Stimulated activated CD8-positive, alpha-beta memory T cell treated with anti-CD3 and anti-CD28 coated beads, Interleukin-12 subunit alpha, Interleukin-12 subunit beta, amount 100 ng/mL, for 24 hours (primary cell): ENCODE results near the gene COPS6.

Experiments
- DNase-seq: peaks from one replicate; pipeline ENCODE4 v3.0.0-alpha.2; 2020; ENCODE audit errors: extremely low read depth

Gene COPS6

GRCh38 chr7:100101016-100101862 lies 12.5 kb downstream of the COPS6 start, which contains the start of the genes AP4M1 and MCM7:
Gene AP4M1, plus strand, starts transcription at chr7:100101643. Its CDS starts 72 bp downstream, at chr7:100101715.
Gene MCM7, minus strand, starts transcription at chr7:100101397. Its CDS starts 103 bp downstream, at chr7:100101294.
- peak; percentile 94 for DNase-seq

DNA sequence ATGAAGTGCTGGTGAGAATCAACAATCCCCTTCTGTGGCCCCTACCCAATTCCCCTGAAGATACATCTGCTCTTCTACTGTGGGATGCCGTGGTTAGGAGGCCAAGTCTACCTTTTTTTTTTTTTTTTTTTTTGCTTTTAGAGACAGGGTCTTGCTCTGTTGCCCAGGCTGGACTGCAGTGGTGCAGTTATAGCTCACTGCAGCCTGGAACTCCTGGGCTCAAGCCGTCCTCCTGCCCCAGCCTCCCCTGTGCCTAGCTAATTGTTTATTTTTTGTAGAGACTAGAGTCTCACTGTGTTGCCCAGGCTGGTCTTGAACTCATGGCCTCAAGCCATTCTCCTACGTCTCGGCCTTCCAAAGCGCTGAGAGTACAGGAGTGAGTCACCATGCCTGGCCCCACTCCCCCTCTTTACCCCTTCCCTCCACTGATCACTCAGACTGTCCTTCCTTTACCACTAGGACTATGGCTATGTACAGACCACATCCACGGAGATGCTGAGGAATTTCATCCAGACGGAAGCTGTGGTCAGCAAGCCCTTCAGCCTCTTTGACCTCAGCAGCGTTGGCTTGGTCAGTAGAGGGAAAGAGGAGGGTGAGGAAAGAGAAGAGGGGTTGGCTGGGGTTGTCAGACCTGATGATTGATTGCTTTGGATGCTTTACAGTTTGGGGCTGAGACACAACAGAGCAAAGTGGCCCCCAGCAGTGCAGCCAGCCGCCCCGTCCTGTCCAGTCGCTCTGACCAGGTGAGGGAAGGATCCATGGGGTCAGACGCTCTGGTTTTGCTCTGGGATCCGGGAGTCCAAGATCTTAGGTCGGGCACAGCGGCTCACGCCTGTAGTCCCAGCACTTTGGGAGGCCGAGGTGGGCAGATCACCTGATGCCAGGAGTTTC lies 14.4 kb downstream of the COPS6 start:
- DNase-seq, result no peak

GRCh38 chr7:100105534-100105933 lies 16.8 kb downstream of the COPS6 start:
- no peak for DNase-seq

- DNase-seq, result no peak
Observed at GRCh38 chr7:100106633-100107032, 17.9 kb downstream of the COPS6 start.

DNA sequence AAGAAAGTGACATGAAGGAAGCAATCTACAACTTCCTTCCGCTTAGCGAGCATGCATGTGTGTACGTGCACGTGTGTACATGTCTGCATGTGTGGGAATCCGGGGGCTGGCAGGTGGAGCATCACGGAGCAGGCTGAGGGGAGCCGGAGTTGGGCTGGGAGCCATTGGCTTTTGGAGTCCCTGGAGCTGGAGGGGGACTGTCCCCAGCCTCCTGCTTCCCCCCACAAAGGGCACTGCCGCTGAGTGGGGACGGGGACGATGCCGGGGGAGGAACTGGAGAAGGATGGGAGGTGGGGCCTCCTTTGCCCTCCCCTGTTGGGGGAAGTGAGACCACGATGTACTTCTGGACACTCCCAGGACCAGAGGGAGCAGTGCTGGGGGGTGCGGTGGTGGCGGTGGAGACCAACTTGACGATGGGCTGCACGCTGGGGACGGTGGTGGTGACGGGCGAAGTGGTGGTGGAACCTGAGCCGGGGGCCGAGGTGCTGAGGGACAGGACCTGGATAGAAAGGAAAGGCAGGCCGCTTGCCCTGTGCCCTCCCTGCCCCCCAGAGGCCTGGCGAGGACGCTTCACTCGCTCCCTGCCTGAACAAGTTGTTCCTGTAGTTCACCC lies 18.5 kb downstream of the COPS6 start:
- no peak for DNase-seq

DNA sequence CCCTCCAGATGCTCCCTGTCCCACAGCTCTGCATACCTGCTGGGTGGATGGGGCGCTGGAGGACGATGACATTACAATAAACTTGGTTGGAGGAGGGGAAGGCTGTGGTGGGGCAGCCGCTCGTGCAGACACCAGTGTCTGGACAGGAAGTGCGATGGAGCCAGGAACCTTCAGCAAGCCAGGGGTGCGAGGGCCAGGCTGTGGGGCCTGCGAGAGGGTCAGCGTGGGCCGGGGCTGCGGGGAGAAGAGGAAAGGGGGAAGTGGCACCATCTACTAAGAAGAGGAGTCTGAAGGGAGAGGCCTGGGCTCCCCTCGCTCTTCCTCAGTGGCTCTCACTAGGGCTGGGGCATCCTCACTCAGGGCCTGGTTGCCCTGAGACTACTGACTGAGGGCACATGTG lies 19.1 kb downstream of the COPS6 start:
- no peak for DNase-seq

DNA sequence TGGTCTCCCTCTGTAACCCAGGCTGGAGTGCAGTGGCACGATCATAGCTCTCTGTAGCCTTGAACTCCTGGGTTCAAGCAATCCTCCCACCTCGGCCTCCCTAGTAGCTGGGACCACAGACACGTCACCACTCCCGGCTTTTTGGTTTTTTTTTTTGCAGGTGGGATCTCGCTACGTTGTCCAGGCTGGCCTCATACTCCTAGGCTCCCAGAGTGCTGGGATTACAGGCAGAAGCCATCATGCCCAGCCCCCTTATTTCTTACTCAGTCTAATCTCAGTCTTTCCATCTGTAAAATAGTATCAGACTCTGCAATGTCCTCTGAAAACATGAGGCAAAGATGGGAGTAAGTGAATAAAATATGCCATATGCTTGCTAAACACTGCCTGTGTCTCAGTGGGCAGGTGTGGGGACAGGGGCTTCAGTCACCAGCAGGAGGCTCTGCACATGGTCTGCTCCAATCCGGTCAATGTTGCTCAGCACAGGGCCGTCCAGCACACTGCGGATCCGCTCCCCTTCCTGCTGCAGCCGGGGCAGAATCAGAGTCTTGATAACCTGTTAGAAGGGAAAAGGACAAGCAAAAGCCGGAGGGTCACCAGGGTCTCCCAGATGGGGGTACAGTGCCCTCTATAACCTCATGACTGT lies 20.9 kb downstream of the COPS6 start:
- no peak for DNase-seq

DNA sequence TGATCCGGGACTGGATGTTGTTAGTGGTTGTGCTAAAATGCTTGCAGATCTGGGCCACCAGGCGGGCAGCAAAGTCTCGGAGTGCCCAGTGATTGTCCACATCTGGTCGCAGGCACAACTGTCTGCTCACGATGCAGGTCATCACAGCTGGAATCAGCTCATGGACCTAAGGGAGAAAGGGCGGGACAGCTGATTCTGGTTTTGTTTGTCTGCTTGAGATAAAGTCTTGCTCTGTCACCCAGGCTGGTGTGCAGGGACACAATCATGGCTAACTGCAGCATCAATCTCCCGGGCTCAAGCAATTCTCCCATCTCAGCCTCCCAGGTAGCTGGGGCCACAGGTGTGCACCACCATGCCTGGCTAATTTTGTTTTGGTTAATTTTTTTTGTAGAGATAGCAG lies 22.4 kb downstream of the COPS6 start:
- DNase-seq, result no peak

- no peak for DNase-seq
Observed at GRCh38 chr7:100111914-100112313, 23.1 kb downstream of the COPS6 start.

- no peak for DNase-seq
Observed at GRCh38 chr7:100115026-100115425, 26.3 kb downstream of the COPS6 start.

GRCh38 chr7:100118388-100119071 lies 29.8 kb downstream of the COPS6 start:
- DNase-seq, result no peak

DNA sequence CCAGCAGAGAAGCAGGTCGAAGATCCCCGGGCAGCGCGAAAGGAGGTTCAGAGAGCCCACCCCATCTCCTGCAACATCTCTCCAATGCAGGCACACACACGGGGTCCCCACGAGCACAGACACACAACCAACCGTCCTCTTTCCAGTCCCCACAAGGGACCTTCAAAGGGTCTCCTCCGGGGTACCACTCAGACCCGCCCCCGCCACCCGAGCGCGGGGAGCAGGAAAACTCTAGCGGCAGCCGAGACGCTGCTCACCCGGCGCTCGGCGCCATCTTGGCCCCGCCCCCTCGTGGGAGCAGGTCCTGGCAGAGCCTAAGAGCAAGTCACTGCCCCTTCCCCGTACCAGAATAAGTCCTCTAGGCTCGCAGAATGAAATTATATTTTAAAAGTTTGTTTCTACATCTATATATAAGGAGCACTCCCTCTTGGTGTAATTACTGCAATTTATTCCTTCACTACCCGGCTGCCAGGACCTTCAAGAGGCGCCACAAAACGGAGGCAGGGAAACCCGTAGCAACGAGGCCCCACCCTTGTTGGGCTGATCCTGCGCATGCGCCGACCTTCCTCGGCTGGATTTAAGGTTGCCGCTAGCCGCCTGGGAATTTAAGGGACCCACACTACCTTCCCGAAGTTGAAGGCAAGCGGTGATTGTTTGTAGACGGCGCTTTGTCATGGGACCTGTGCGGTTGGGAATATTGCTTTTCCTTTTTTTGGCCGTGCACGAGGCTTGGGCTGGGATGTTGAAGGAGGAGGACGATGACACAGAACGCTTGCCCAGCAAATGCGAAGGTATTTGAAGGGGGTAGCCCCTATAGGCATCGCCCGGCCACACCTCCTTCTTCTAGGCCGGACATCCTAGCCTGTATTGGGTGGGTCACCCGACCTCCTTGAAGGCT lies 30.6 kb downstream of the COPS6 start, which contains the start of the genes CNPY4 and TAF6:
TSS of gene CNPY4 (plus strand) at position 563 of the 898 bp plus-strand sequence. CDS start at position 674, 111 bp downstream.
TSS of gene TAF6 (minus strand) at position 287 of the 898 bp plus-strand sequence. CDS start 5,149 bp downstream, outside the sequence.
- peak; percentile 89 for DNase-seq

DNA sequence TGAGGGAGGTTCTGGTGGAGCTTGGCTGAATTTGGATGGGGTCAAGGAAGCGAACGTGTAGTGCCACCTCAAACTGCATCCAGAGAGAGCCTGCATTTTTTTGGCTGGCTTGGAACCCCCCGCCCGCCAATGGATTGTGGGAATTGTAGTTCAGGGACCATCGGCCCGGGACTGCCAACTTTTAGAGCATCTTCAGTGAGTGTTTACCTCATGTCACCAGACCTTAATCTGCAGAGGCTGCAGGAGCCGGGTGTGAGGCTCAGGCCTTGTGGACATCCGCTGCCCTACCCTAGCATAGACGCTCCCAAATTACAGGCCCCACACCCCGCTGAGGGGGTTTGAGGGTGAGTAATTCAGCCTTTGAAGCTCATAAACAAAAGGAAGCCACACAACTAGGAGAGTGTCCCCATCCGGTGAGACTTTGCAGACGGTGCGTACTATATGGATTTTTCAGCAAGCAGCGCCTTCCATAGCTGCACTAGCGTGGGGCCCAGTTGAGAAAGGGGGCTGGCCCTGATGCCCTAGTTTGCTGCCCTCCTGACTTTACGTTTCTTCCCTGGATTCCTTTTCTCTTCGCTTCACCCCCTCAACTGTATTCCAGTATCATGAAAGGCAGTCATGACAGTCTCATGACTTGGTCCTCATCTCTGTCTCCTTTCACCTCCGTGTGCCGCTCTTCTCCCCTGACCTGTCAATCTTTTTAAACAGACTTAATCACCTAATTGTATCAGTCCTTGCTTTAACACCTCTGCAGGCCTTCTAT lies 31.4 kb downstream of the COPS6 start:
- peak; percentile 36 for DNase-seq

- DNase-seq, result no peak
Observed at GRCh38 chr7:100120733-100121036, 31.9 kb downstream of the COPS6 start.

DNA sequence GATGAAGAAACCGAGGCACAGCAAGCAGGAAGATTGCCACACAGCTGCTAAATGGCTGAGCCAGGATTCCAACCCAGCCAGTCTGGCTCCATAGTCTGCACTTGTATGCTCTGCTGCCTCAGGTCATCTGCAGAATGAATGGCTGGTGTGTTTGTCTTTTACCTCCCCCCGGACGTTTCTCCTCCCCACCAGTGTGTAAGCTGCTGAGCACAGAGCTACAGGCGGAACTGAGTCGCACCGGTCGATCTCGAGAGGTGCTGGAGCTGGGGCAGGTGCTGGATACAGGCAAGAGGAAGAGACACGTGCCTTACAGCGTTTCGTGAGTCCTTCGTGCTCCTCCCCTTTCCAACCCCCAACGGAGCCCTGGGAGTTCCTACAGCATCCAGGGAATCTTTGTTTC lies 33.3 kb downstream of the COPS6 start:
- DNase-seq, result no peak

DNA sequence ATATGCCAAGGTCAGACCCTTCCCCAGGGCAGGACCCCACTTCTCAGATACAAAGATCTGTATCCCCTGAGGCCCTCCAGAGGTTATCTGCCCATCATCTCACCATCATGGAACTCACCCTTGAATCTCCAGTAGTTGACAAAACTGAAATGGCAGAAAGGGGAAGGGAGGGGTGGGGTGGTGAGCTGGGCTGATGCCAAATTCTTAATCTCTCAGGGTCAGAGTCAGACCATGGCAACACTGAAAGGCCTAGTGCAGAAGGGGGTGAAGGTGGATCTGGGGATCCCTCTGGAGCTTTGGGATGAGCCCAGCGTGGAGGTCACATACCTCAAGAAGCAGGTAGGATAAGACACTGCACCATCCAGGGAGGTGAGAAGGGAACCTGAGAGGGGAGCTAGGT lies 33.8 kb downstream of the COPS6 start:
- DNase-seq, result no peak

DNA sequence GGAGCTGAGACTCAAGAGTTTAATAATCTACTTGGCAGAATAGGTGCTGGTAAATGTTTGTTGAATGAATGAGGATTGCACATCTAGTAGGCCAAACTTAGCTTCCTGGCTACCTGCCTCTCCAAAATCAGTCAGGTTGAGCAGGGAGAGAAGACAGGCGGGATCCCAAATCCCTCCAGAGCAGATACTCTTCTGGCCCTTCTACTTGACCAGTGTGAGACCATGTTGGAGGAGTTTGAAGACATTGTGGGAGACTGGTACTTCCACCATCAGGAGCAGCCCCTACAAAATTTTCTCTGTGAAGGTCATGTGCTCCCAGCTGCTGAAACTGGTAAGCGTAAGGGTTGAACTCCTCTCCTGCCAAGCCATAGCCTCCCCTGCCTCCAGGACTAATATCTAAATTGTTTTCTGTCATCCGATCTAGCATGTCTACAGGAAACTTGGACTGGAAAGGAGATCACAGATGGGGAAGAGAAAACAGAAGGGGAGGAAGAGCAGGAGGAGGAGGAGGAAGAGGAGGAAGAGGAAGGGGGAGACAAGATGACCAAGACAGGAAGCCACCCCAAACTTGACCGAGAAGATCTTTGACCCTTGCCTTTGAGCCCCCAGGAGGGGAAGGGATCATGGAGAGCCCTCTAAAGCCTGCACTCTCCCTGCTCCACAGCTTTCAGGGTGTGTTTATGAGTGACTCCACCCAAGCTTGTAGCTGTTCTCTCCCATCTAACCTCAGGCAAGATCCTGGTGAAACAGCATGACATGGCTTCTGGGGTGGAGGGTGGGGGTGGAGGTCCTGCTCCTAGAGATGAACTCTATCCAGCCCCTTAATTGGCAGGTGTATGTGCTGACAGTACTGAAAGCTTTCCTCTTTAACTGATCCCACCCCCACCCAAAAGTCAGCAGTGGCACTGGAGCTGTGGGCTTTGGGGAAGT lies 35.8 kb downstream of the COPS6 start:
- no peak for DNase-seq
